HepG2 (cell line): ENCODE results near the gene B4GALT7. TPM values are rescaled to one million over a fixed set of nuclear protein-coding genes. Genes with fewer than 3 reads are reported as not detected.

ENCODE experiments used
- HNF4G ChIP-seq, 2 experiments: sonication (generic) in 1 of 2; formaldehyde crosslinking in 1 of 2; IDR thresholded peaks; 2 replicates each; pipeline versions ENCODE4 v1.4.0 to v1.6.1; 2011 to 2020; ENCODE audit warnings: borderline replicate concordance in 2 of 2, low read depth in 2 of 2, mild to moderate bottlenecking in 2 of 2, low read length in 1 of 2, missing genetic modification reagents in 1 of 2, moderate library complexity in 1 of 2
- KAT2B ChIP-seq: fragments of 150-350 bp; IDR thresholded peaks from 2 replicates; pipeline ENCODE4 v1.6.1; 2014; ENCODE audit warnings: low read depth, low read length, borderline replicate concordance
- KMT2A ChIP-seq: sonication (generic); formaldehyde crosslinking; IDR thresholded peaks from 2 replicates; pipeline ENCODE4 v1.4.0; 2020; ENCODE audit warnings: missing genetic modification reagents
- MTA1 ChIP-seq: sonication (generic); formaldehyde crosslinking; IDR thresholded peaks from 2 replicates; pipeline ENCODE4 v1.4.0; 2020; ENCODE audit warnings: missing genetic modification reagents, mild to moderate bottlenecking, borderline replicate concordance
- NAIF1 ChIP-seq: sonication (generic); formaldehyde crosslinking; IDR thresholded peaks from 2 replicates; pipeline ENCODE4 v1.5.0; 2020; ENCODE audit warnings: mild to moderate bottlenecking, missing genetic modification reagents, borderline replicate concordance
- PRMT3 ChIP-seq: sonication (generic); formaldehyde crosslinking; IDR thresholded peaks from 2 replicates; pipeline ENCODE4 v1.8.1; 2022; ENCODE audit warnings: low read depth, mild to moderate bottlenecking, moderate library complexity, missing genetic modification reagents, borderline replicate concordance
- RBAK ChIP-seq: sonication (generic); formaldehyde crosslinking; IDR thresholded peaks from 2 replicates; pipeline ENCODE4 v1.5.1; 2020; ENCODE audit warnings: mild to moderate bottlenecking, missing genetic modification reagents
- REL ChIP-seq: sonication (generic); formaldehyde crosslinking; conservative IDR thresholded peaks from 2 replicates; pipeline ENCODE4 v1.8.0; 2022; ENCODE audit warnings: mild to moderate bottlenecking, missing genetic modification reagents, moderate library complexity
- SCMH1 ChIP-seq: sonication (generic); formaldehyde crosslinking; IDR thresholded peaks from 2 replicates; pipeline ENCODE4 v1.9.0; 2021; ENCODE audit warnings: missing genetic modification reagents, mild to moderate bottlenecking, borderline replicate concordance
- SYNCRIP ChIP-seq: fragments of 200-400 bp; formaldehyde crosslinking; IDR thresholded peaks from 2 replicates; pipeline ENCODE4 v1.6.1; 2018; ENCODE audit warnings: mild to moderate bottlenecking, low read depth, low read length; ENCODE audit not compliant: insufficient read depth
- TCF7 ChIP-seq: sonication (generic); IDR thresholded peaks from 2 replicates; pipeline ENCODE4 v1.6.1; 2016; ENCODE audit warnings: antibody characterized with exemption, low read depth
- XRCC5 ChIP-seq: fragments of 200-400 bp; formaldehyde crosslinking; optimal IDR thresholded peaks from 2 replicates; pipeline ENCODE3; 2017; ENCODE audit warnings: mild to moderate bottlenecking, low read length
- ZNF34 ChIP-seq: sonication (generic); formaldehyde crosslinking; IDR thresholded peaks from 2 replicates; pipeline ENCODE4 v1.4.0; 2020; ENCODE audit warnings: mild to moderate bottlenecking, missing genetic modification reagents, borderline replicate concordance
- polyA plus RNA-seq, 8 experiments: library from polyadenylated mRNA; depleted of rRNA in 3 of 8; stranded (reverse) in 7 of 8; unstranded in 1 of 8; fragments of >200 nt; fragmentation: Illumina TruSeq in 4 of 8; extraction: Trizol in 4 of 8; gene quantifications; 2 replicates each; pipeline versions ENCODE4 v1.2.1 to v1.2.3, GENCODE V29; 2011 to 2016; ENCODE audit warnings: low read depth in 4 of 8, missing spikeins in 1 of 8, mixed read lengths in 1 of 8; ENCODE audit not compliant: insufficient read depth in 1 of 8
- total RNA-seq, 5 experiments: library from RNA; depleted of rRNA; stranded (reverse); fragments of >200 nt; fragmentation: Illumina TruSeq; extraction: Trizol; gene quantifications; 2 replicates each; pipeline ENCODE4 v1.2.3, GENCODE V29; 2016; ENCODE audit warnings: low read depth in 1 of 5
- TF ChIP-seq, protein P1 (sequence below): sonication (generic); formaldehyde crosslinking; IDR thresholded peaks from 2 replicates; pipeline ENCODE4 v1.5.0; 2020; ENCODE audit warnings: mild to moderate bottlenecking, missing genetic modification reagents, borderline replicate concordance
- TF ChIP-seq, protein P2 (sequence below): sonication (generic); formaldehyde crosslinking; IDR thresholded peaks from 2 replicates; pipeline ENCODE4 v1.5.0; 2020; ENCODE audit warnings: mild to moderate bottlenecking, missing genetic modification reagents
- TF ChIP-seq, protein P3 (sequence below): sonication (generic); formaldehyde crosslinking; IDR thresholded peaks from 2 replicates; pipeline ENCODE4 v1.5.0; 2020; ENCODE audit warnings: missing genetic modification reagents

Gene B4GALT7
- total and polyA plus RNA-seq, 2 of the 13 experiments (the other 11 are each of a cell fraction or from before 2014, with no cell fraction given), result 16.4 to 20.5 TPM

DNA sequence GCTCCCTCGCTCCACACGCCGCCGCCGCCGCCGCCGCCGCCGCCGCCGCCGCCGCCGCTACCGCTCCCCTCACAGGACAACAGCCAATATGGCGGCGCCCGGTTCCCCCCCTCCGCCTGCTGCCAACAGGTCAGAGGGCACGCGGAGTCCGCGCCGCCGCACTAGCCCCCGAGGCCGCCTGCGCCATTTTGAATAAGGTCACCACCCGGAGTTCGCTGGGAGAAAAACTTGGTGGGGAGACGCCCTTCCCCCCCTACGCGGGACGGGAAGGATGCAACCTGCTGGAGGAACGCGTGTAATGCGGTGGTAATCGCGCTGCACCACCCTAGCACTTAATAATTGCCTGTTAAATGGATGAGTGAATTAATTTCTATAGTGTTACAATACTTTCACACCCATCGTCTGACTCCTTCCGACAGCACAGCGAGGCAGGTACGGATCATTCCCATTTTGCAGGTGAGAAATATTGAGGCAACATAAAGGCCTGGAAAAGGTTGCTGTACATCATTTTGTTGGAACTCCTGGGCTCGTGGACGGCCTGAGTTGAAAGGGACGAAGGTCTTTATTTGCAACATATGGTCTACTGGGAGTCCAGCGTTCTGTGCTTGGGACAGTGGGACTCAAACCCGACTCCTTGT lies 45.3 kb upstream of the B4GALT7 start, which contains the start of gene FAM193B (continued):
- TF ChIP-seq, protein P1, sequence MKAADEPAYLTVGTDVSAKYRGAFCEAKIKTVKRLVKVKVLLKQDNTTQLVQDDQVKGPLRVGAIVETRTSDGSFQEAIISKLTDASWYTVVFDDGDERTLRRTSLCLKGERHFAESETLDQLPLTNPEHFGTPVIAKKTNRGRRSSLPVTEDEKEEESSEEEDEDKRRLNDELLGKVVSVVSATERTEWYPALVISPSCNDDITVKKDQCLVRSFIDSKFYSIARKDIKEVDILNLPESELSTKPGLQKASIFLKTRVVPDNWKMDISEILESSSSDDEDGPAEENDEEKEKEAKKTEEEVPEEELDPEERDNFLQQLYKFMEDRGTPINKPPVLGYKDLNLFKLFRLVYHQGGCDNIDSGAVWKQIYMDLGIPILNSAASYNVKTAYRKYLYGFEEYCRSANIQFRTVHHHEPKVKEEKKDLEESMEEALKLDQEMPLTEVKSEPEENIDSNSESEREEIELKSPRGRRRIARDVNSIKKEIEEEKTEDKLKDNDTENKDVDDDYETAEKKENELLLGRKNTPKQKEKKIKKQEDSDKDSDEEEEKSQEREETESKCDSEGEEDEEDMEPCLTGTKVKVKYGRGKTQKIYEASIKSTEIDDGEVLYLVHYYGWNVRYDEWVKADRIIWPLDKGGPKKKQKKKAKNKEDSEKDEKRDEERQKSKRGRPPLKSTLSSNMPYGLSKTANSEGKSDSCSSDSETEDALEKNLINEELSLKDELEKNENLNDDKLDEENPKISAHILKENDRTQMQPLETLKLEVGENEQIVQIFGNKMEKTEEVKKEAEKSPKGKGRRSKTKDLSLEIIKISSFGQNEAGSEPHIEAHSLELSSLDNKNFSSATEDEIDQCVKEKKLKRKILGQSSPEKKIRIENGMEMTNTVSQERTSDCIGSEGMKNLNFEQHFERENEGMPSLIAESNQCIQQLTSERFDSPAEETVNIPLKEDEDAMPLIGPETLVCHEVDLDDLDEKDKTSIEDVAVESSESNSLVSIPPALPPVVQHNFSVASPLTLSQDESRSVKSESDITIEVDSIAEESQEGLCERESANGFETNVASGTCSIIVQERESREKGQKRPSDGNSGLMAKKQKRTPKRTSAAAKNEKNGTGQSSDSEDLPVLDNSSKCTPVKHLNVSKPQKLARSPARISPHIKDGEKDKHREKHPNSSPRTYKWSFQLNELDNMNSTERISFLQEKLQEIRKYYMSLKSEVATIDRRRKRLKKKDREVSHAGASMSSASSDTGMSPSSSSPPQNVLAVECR, result no peak; the same call in 1 of the 2 replicates
- no peak for TF ChIP-seq SCMH1 (CRISPR knock-in tag)
- no peak for TF ChIP-seq NAIF1
- peak; percentile 77; the same call in 1 of the 2 replicates for TF ChIP-seq KMT2A (CRISPR knock-in tag)
- no peak for TF ChIP-seq REL (CRISPR knock-in tag)
- TF ChIP-seq SYNCRIP, result no peak
- no peak for TF ChIP-seq MTA1 (CRISPR knock-in tag)
- TF ChIP-seq TCF7, result no peak
- TF ChIP-seq ZNF34 (CRISPR knock-in tag), result no peak
- TF ChIP-seq, protein P2, sequence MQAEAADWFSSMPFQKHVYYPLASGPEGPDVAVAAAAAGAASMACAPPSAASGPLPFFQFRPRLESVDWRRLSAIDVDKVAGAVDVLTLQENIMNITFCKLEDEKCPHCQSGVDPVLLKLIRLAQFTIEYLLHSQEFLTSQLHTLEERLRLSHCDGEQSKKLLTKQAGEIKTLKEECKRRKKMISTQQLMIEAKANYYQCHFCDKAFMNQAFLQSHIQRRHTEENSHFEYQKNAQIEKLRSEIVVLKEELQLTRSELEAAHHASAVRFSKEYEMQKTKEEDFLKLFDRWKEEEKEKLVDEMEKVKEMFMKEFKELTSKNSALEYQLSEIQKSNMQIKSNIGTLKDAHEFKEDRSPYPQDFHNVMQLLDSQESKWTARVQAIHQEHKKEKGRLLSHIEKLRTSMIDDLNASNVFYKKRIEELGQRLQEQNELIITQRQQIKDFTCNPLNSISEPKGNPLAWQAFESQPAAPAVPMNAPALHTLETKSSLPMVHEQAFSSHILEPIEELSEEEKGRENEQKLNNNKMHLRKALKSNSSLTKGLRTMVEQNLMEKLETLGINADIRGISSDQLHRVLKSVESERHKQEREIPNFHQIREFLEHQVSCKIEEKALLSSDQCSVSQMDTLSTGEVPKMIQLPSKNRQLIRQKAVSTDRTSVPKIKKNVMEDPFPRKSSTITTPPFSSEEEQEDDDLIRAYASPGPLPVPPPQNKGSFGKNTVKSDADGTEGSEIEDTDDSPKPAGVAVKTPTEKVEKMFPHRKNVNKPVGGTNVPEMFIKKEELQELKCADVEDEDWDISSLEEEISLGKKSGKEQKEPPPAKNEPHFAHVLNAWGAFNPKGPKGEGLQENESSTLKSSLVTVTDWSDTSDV, result no peak
- TF ChIP-seq RBAK, result no peak
- peak; percentile 68 for TF ChIP-seq XRCC5
- TF ChIP-seq, protein P3, sequence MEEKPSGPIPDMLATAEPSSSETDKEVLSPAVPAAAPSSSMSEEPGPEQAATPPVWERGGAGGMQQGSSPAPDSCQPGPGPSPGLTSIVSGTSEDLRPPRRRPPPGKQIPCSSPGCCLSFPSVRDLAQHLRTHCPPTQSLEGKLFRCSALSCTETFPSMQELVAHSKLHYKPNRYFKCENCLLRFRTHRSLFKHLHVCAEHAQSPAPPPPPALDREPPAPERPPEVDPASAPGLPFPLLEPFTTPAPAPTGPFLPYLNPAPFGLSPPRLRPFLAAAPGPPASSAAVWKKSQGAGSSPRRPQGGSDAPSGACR (CRISPR knock-in tag), result 0 out of 2 replicates have a peak, but pooled peaks have one; percentile 25
- TF ChIP-seq HNF4G (IDR thresholded peaks at IDR 0.05; ENCODE audit: borderline replicate concordance, low read depth, low read length), result no peak
- no peak for TF ChIP-seq HNF4G (CRISPR knock-in tag; IDR thresholded peaks at IDR 0.05; ENCODE audit: borderline replicate concordance, low read depth)
- no peak for TF ChIP-seq PRMT3 (CRISPR knock-in tag)
- TF ChIP-seq KAT2B, result no peak
